NCI-H146 (cell line): Measurements from ENCODE around the gene TMEM168.
"Not testable (repeated sequence)": the region's sequence is repeated elsewhere in the genome, so short reads cannot be mapped to it uniquely, and the experiment has no call there.

Experiments used
- DNase-seq: peaks from one replicate; lab custom pipeline; 2025; lab: John Stamatoyannopoulos, UW

Gene TMEM168

DNA sequence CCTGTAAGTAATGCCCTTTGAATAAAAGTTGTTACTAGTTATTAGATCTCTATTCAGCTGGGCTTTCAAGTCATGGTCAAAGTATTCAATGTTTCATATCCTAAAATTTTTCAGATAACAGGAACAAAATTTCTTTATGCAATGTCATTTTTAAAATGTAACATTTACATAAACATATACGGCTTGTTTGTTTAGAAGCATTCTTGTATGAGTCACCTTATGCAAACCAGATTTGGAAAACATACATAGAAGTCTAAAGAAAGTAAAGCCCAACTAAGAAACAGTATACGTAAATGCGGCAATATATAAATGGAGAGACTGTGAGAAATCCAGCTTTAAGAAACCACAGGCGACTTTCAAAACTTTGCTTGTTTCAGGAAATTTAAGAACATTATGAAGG, 10.5 kb downstream of the TMEM168 start:
- DNase-seq: no peak

DNA sequence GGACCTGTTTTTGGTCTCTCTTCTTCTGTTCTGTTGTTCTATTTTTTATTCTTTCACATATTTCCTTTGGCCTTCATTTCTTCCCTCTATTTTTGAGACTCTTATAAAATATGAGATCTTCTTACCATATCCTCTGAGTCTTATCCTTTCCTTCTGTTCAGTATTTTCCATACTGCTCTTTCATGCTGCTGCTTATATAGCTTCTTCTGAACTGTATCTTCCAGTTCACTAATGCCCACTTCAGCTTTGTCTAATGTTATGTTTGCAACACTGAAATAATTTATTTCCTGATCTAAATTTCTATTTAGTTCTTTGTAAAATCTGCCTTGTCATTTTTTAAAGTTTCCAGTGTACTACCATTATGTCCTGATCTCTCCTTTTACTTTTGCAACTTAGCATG, 12.8 kb downstream of the TMEM168 start:
- no peak for DNase-seq

DNA sequence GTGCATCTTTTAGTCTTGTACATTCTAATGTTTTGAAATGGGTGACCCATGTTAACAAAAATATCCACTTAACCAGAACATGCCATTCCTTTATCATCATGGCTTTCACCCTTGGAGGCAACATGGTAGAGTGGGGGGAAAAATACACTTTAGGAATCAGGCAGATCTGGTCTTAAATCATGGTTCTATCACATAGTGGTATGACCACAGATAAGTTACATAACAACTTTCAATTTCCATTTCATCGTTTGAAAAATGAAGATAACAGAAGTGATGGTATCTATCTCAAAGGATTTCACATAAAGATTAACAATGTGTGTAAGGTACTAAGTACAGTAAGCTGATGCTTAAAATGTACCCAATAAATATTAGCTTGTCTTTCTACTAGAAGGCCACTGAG, 19.0 kb downstream of the TMEM168 start:
- DNase-seq: no peak

DNA sequence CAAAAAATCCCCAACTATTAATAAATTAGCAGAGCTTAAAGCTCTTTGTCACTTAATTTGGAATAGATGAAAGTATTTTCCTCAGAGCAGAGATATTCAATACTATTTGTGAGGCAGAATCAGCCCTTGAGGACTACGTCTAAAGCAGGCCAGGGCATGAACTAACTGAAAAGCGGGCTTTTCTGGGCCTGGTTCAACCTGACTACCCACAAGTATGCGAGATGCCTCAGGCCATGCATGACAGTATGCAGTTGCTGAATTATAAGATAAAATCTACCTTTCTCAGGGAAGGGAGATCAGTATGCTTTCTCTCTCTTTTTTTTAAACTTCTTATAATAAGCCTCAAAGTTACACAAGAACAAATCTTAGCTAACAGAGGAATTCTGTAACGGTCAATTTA, 20.1 kb downstream of the TMEM168 start:
- DNase-seq: no peak

DNA sequence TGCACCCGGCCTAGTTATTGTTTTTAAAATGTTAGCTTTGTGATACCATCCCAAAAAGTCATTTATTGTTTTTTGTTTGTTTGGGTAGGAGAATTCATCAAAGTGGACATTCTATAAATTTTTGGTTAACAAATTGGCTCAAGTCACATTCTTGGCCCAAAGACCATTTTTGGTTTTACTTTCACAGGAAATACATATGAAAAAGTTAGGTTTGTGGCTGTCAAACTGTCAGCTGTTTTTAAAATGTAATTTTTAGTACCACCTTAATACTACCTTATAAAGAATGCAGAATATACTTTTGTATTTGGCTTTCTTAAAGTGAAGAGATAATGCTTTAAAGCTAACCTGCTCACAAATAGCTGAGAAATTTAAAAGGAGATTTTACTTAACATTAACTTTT, 25.1 kb downstream of the TMEM168 start:
- no peak for DNase-seq

DNA sequence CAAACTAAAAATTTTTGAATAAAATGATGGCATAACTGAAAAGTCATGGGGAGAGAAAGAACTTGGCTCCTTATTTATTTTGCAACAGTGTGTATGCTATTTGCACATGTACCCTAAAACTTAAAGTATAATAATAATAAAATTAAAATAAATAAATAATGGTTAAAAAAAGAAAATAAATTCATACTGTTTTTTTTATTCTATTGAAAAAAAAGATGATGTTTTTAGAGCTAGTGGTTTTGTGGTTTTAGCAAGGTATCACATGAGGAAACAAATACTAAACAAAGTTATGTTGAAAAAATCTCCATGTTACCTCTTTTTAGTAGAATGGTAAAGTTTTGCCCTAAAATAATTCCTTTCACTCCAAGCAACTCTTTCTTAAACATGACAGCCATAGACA, 26.2 kb downstream of the TMEM168 start:
- no peak for DNase-seq

DNA sequence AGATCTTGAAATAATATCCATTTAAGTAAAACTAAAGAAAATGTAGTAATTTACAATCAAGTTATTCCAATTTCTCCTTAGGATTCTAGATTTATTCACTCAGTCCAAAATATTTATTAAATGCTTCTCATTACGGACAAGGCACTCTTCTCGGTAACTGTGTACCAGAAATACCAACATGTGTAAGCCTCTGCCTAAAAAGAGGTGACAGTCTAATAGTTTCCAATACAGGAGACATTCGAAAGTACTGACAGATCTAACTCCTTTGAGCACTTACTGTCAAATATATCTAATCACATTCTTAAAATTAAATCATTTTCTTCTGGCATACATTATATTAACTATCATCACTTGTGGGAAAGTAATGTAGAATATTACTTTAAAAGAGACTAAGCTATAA, 26.9 kb downstream of the TMEM168 start:
- DNase-seq: no peak

DNA sequence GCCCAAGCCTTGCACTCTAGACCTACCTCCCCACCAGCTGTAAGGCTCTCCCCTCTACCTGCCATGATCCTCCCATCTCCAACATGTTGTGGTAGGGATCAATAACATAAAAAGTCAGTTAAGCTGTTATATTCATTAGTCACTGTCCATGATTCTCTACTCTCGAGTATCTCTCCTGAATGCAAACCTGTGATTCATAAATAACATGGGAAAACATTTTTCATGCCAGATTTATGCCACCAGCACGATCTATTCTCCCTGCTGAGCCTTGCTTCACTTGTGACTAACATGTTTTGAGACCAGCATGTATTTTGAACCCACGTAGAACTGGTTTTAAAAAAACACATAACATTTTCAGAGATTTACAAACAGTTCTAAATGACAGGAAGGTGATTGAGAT, 30.3 kb downstream of the TMEM168 start:
- DNase-seq: no peak

DNA sequence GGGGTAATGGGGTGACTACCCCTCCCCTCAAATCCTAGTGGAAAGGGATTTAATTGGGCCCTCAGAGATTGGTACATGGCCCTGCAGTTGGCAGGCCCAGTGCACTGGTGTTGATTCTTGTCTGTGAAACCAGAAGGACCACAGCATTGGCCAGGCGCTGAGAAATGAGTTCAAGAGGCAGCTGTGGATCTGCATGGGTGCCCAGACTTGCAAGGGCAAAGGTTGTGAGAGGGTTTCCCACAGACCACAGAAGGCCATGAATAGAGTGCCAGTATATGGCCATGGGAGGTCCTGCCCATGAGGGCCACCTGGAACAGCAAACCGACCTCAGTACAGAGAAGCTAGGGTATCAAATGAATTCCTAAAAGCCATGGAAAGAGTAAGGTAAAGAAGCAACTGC, 32.9 kb downstream of the TMEM168 start:
- DNase-seq: no peak

DNA sequence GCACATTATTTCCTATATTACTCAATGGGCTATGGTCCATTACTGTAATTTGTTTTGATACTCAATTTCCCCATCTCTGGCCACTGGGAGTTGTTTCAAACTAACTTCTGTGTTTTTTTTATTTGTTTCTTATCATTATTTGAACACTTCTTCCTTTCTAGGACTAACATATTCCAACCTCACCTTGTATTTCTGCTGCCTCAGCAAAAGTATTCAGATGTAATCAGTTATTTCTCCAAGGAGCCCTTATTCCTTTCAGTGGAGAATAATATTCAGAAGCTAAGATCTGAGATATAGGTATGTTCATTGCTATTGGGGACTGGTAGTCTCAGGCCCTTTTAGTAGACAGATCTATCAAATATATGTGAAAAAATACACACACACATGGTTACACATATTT, 36.9 kb downstream of the TMEM168 start:
- no peak for DNase-seq

DNA sequence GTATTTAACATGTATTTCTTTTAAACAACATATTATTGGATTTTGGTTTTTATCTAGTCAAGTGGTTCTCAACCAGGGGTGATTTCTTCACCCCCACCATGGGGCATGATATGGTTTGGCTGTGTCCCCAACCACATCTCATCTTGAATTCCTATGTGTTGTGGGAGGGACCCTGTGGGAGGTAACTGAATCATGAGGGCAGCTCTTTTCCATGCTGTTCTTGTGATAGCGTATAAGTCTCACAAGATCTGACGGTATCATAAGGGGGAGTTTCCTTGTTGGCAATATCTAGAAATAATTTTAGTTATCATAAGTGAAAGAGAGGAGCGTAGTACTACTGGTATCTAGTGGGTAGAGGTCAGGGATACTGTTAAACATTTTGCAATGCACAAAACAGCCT, 37.6 kb downstream of the TMEM168 start:
- no peak for DNase-seq

DNA sequence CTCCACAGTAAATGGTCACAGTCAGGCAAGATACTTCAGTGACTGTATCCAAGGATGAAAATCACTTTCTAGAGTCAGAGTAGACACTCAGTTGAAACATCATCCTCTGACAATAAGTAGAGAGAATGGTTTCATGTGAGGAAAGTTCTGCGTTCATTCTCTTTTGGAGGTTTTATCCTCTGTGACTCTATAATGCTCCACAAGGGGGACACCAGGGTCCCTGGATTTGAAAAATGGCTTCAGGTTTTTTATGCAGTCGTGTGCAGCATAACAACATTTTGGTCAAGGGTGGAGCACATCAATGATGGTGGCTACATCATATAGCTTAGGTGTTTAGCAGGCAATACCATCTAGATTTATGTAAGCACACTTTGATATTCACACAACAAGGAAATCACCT, 40.4 kb downstream of the TMEM168 start:
- DNase-seq: no peak

DNA sequence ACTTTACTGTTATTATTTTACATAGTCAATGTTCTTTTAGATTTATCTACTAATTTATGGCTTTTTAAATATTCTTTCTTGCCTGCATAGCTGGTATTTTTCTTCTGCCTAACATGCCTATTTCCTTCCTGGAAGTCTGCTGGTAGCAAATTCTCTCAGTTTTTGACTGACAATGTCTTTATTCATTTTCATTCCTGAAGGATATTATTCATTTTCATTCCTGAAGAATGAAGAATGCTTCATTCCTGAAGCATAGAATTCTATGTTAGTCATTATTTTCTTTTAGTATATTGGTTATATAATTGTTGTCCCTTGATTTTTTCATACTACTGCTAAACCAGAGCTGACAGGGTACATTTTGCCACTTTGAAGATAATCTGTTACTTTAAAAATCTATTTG, 41.8 kb downstream of the TMEM168 start:
- DNase-seq: no peak

DNA sequence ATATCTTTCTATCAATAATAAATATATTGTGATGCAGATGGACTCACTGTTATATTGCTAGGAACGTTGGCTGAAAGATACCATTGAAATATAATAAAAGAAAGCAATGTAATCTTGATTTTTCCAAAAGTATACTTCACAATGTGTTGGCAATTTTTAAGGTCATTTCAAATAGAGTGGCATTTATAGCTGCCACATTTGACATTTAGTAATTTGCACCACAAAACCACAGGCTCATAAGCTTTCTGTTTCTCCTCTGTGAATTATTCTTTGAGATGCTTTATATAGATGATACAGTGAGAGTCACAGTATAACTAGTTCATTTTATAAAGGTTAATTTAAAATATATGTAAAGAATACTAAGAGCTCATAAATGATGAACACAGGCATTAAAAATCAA, 44.6 kb downstream of the TMEM168 start:
- no peak for DNase-seq

DNA sequence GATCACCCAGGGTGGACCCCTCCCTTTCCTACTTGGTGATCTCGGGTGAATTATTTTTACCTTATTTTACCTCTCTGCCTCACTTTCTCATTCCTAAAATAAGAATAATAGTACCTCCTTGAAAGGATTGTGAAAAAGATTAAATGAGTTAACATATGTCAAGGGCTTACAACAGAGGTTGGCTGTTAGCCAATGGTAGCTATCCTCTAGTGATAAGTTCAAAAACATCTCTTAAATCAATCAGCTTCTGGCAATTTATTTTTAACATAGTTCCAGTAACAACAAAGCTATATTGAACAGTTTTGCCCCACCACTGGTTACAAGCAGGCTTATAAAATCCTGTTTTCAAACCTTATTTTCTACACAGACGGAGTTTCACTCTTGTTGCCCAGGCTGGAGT, 45.4 kb downstream of the TMEM168 start:
- DNase-seq: no peak

DNA sequence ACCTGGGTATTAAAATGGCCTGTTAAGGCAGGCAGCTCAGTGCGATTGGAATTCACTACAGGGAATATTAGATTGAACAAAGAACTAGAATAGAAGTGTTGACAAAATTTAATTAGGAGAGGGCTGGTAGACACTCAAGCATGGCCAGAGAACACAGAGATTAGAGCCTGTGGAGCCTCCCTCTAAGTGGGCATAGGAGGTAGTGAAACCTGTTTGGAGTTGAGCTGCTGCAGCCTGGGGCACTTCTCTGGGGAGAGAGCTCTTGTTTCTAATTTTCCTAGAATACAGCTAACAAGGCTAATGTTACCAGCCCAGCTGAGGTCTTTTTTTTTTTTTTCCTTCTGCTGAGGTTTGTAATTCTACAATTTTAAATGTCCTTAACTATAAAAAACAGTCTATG, 46.4 kb downstream of the TMEM168 start:
- no peak for DNase-seq

DNA sequence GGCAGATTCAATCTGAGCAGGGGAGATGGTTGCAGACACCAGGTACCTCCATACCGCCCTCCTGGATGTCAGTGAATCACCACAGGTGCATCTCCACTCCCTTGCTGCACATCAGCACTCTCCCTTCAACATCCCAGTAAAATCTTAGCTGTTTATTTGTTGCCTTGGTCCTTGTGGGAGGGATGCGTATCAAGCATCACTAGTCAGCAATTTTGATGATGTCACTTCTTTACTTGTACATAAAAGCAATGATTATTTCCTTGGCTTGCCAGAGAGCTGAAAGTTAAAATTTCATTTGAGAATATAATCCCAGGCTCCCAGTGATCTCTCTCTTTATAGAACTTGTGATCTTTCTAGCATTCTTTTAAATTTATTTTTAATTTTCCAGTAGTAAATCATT, 49.5 kb downstream of the TMEM168 start:
- no peak for DNase-seq

DNA sequence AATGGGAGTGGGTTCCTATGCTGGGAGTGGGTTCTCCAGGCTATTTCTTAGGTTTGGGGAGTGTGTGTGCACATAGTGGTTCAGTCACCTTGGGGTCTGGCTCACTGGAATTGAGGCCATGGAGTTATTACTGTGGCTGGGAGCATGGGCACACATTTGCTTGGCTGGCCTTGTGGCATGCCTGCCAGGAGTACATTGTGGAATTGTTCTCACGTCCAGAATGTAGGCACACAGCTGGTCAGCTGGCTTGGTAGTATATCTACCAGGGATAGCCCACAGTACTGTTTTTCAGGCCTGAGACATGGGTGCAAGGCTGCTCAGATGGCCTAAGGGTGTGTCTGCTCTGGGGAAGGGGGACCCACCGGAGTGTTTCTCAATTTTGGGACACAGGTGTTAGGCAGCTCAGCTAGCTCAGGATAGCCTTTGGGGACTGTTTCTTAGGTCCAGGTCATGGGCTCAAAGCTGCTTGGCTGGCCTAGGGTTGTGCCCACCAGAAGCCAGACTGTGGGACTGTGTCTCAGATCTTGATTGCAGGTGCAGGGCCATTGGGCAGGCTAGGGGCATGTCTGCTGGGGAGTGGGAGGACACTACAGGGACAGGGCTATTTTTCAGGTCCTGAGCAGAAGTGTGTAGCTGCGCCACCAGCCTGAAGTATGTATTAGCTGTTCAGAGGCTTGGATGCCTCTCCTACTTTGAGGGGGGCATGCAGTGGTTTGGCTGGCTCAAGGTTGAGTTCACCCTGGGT, 50.6 kb downstream of the TMEM168 start:
- DNase-seq: no peak

DNA sequence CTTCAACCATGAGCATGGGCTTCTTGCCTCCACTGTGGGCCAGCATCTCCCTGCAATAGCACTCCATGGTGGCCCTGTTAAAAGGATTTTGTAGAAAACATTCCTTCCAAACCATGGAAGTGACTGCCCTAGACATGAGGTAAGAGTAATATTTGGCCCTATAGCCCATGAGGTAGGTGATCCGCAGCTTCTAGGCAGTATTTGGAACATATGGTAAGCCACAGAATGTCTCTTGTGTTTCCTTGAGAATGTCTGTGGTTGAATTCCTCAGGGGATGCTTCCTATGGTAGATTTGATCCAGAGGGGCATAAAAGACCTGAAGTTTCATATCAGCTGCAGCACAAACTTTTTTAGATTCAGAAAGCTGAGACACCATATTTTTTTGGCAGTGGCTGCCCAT, 54.9 kb downstream of the TMEM168 start:
- DNase-seq: no peak

DNA sequence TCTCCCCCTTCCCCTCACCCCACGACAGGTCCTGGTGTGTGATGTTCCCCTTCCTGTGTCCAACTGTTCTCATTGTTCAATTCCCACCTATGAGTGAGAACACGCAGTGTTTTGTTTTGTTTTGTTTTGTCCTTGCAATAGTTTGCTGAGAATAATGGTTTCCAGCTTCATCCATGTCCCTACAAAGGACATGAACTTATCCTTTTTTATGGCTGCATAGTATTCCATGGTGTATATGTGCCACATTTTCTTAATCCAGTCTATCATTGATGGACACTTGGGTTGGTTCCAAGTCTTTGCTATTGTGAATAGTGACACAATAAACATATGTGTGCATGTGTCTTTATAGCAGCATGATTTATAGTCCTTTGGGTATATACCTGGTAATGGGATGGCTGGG, 58.9 kb downstream of the TMEM168 start:
- DNase-seq: not testable (repeated sequence)

DNA sequence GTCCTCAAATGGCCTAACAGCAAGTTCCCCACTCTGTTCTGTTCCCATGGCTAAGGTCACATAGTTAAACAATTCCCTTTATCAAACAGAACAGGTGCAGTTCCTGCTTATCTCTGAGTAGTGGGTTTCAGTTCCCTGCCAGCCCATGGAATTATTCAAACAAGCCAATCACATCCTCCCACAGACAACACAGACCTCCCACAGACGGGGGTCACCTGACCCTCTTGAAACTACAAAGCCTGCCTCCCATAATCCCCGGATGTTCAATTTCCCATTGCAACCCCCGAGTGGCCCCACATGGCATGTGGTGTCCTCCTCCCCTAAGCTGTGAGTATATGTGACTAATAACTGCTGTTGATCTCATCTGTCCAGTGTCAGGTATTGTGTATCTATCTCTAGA, 64.1 kb downstream of the TMEM168 start:
- no peak for DNase-seq

DNA sequence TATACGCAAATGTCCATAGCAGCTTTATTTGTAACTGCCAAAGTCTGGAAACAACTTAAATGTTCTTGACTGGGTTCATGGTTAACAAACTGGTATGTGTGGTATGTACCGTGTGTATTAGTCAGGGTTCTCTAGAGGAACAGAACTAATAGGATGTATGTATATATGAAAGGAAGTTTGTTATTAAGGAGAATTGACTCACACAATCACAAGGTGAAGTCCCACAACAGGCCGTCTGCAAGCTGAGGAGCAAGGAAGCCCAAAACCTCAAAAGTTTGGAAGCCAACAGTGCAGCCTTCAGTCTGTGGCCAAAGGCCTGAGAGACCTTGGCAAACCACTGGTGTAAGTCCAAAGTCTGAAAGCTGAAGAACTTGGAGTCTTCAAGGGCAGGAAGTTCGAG, 66.8 kb downstream of the TMEM168 start:
- no peak for DNase-seq

DNA sequence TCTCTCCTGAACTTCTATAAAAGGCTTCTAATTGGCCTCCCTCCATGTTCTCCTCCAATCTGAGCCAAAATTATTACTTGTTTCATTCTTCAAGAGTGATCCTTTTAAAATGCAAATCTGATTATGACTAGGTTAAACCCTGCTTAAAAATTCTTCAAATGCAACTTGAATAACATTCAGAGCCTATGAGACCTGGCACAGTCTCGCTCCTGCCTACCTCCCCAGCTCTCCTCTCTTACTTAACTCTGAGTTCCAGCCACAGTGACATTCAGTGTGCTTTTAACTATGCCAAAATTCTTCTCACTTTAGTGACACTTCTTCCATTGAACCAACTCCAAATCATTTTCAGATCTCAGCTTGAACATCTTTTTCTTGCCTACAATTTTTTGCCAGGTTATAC, 68.8 kb downstream of the TMEM168 start:
- DNase-seq: no peak

DNA sequence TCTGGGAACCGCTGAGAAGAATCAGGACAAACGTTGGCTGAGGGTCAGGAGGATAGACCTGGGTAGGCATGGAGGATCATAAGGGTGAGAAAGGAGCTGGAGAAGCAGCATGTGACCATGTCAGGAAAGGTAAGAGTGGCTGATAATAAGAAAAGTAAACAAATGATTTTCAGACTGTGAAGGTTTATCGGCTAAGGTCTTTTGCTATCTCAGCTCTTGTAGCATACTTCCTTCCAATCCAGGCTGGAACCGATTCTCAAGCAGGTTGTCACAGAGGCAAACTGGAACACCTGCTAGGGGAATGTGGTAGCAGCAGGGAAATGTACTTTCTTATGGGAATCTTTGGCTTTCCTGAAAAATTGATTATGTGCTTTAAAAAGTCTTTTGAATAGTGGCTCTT, 74.7 kb downstream of the TMEM168 start:
- DNase-seq: no peak

DNA sequence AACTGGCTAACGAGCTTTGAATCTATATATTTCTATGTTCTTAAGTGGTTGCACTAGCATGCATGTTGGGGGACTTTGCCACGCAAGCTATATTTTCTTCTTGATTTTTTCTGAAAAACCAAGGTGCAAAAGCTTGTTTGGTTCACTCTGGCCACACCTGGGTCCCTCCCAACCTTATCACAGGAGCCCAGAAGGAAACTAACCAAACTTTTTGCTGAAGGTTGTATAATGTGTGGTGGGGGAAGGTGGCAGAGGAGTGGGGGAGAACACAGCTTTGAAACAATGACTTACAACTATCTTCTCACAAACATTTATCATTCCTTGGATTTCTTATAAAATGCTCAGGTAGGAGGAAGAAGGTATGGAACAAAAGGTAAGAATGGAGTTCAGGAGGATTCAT, 75.3 kb downstream of the TMEM168 start:
- no peak for DNase-seq
